ENCODE results near the gene BIRC7.
"Not testable (repeated sequence)": the region's sequence is repeated elsewhere in the genome, so short reads cannot be mapped to it uniquely, and the experiment has no call there.

Gene BIRC7

GRCh38 chr20:63208346-63208909 lies 27.3 kb upstream of the BIRC7 start:
- DNase-seq (ENCODE audit: low read depth), result no peak

DNA sequence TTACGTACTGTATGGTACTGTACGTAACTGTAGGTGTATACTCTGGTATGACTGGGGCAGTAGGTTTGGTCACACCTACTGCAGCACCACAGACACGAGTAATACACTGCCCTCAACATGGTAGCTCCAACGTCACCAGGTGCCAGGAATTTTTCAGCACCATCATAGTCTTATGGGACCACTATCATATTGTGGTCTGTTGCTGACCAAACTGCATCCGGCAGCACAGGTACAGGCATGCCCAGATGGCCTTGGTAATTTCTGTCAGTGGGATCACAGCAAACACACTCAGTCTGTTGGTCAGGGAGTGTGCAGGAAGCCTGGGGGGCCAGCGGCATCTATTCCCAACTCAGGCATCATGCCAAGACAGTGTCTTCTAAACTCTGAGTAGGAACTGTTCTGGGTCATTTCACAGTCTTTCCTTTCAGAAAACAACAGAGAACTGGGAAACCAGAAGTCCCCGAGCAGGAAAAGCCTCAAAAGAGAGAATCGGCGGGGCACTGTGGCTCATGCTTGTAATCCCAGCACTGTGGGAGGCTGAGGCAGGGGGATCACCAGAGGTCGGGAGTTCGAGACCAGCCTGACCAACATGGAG lies 25.6 kb upstream of the BIRC7 start:
- no peak for DNase-seq (ENCODE audit: low read depth)

- no peak for DNase-seq (ENCODE audit: low read depth)
Observed at GRCh38 chr20:63212393-63212730, 23.3 kb upstream of the BIRC7 start.

GRCh38 chr20:63212792-63213191 lies 22.9 kb upstream of the BIRC7 start:
- DNase-seq (ENCODE audit: low read depth), result no peak

DNA sequence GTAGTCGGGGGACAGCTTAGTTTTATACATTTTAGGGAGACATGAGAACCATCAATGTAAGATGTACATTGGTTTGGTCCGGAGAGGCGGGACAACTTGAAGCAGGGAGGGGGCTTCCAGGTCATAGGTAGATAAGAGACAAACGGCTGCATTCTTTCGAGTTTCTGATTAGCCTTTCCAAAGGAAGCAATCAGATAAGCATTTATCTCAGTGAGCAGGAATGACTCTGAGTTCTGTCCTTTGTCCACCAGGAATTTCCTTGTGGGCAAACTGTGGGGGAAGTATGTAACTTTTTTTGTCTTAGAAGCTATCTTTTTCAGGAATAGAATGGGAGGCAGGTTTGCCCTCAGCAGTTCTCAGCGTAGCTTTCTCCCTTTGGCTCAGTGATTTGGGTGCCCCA lies 21.2 kb upstream of the BIRC7 start:
- DNase-seq (ENCODE audit: low read depth), result no peak

DNA sequence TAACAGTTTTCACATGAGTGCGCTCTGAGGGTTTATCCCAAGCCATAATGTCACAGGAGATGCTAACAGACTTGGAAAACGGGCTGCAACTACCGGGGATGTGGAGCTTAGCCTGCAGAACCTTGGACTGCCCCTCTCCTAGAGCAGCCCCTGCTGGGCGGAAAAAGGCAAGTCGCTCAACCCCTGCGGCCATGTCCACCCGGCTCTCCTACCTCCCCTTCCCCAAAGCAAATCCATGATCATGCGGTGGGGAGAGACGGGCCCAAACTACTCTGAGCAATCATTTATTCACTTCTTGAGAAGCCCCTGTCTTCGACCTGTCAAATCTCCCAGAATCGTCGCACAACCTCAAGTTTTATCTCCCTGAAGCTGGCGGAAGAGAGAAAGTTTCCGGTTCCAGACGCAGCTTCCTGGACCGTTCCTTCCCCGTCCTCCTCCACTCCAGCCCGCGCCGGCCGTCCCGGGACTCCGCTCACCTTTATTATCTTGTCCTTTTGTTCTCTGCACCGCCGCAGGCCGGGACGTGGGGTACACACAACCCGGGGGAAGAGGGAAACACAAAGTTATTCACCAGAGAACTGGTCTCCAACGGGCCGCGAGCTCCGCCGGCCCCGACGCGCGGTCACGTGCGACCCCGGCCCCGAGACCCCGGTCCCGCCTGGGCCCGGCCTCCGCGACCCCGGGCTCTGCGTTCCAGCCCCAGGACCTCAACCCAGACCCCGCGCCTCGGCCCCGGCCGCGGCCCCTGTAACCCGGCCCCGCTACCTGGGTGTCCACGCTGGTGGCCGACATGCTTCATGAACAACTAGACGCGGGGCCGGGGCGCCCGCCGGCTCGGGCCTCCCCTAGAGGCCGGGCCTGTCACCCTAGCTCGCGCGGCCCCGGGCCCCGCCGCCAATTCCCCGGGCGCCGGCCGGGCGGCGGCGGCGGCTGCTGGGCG lies 20.3 kb upstream of the BIRC7 start:
- DNase-seq (ENCODE audit: low read depth), result no peak

DNA sequence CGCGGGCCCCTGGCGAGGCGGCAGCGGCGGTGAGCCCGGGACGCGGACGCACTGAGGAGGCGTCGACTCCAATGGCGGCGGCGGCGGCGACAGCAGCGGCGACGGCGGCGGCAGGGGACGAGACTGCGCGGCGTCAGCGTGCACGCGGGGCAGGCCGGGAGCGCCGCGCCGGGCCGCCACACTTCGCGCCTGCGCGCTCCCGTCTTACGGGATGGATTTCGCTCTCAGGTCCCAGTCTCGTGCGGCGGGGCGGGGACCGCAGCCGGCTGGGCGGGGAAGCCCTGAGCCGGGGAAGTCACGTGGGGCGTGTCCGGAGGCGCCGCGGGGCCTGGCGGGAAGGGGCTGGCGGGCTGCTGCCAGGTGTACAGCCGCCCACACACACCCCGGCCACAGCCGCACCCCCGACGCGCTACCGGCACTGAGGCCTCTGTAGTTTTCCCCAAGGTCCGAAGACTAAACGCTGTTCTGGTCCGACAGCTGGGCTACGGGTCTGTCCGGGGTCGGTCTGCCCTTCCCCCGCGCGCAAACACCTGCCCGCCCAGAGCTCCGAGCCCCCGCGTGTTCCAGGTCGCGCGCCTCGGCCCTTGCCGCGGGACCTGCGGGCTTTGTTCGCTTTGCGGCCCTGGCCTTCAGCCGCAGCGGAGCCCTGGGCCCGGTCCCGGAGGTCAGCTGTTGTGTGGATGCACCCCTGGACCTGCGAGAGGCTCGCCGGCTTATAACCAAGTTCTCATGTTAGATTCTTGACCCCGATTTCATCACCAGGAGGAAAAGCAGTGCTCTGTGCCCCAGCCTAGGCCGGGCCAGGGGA lies 19.5 kb upstream of the BIRC7 start, which contains the start of gene YTHDF1:
Gene YTHDF1 (minus strand): TSS at position 91 of the 808 bp plus-strand sequence. CDS start 239 bp downstream, outside the sequence.
- DNase-seq (ENCODE audit: low read depth), result peak; percentile 90

- DNase-seq (ENCODE audit: low read depth), result no peak
Observed at GRCh38 chr20:63216849-63217471, 18.7 kb upstream of the BIRC7 start.

DNA sequence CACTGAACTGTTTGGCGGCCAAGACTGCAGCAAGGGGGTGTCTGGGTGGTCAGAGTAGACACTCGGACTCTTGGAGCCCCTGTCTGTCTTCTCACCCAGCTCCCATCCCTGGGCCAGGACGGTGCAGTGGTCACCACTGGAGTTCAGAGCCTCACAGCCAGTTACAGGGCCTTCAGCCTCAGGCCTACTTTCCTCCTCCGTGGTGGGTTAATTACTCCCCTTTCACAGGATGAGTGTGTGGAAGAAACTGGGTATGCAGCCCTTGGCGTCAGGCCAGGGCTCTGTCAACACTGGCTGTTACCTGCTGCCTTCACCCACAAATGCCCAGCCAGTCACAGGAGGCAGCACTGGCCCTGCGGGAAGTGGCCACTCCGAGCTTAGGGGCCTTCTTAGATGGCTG lies 18.0 kb upstream of the BIRC7 start:
- no peak for DNase-seq (ENCODE audit: low read depth)

- no peak for DNase-seq (ENCODE audit: low read depth)
Observed at GRCh38 chr20:63218701-63219446, 16.8 kb upstream of the BIRC7 start.

DNA sequence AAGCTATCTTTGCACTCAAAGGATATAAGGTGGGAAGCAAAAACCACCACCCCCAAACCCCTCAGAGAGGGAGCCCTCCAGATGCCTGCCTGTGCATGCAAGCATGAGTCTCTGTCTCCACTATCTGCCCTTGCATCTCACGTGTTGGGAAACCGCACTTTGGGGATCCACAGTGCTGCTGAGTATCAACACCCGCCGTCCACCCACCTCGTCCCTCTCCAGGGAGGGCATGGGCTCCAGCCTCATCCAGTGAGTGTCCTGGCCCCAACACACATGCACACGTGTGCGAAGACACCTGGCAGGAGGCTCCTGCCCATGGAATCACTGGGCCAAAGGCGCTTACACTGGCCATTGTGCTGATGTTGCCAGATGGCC lies 16.3 kb upstream of the BIRC7 start:
- DNase-seq (ENCODE audit: low read depth), result no peak

DNA sequence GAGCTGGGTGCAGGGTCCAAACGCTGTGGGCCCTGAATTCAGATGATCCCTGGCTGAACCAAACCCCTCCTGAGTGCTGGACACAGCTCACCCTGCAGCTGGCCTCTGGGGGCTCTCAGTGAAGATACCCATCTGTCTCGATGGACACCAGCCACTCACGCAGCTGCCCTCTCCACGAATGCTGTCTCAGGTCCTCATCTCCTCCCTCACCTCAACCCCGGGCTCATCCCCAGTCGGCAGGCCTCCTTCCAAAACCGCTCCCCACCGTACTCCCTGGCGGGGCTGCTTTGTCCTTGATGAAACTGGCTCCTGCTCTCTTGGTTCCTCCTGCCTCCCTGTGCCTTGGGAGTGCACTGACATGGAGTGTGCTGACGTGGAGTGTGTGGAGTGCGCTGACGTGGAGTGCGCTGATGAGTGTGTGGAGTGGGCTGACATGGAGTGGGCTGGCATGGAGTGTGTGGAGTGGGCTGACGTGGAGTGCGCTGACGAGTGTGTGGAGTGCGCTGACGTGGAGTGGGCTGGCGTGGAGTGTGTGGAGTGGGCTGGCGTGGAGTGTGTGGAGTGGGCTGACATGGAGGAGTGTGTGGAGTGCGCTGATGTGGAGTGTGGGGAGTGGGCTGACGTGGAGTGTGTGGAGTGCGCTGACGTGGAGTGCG lies 15.7 kb upstream of the BIRC7 start:
- DNase-seq (ENCODE audit: low read depth), result no peak

DNA sequence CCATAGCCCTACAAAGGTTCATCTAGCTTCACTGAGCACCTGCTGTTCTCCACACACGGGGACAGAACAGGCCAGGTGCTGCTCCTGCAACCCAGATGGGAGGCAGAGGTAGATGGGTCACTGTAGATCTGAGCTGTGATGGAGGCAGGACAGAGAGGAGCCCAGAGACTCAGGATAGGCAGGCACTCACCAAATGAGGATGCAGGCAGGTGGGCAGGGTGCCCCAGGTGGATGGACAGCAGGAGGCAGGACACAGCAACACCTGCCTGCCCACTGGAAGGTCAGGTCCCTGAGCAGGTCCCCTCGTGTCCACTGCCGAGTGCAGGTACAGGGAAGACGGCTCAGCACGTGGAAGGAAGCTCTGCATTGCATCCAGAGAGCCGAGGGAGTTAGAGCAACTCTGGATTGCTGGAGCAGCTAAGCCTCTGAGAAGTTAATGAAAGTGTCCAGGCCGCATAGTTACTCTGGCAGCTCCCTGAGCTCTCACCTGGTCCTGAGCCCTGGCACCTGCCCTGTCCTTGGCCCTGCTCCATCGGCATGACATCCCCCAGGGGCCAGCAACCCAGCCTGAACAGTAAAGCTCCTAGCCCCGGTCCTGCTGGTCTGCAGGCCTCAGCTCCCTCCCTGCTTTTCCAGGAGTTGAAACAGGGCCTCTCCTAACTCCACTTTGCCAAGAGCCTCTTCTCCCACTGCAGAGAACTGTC lies 14.9 kb upstream of the BIRC7 start:
- DNase-seq (ENCODE audit: low read depth), result no peak

GRCh38 chr20:63221400-63222053 lies 14.2 kb upstream of the BIRC7 start:
- DNase-seq (ENCODE audit: low read depth), result not testable (repeated sequence)

- DNase-seq (ENCODE audit: low read depth), result no peak
Observed at GRCh38 chr20:63222541-63222940, 13.2 kb upstream of the BIRC7 start.

GRCh38 chr20:63223121-63223825 lies 12.4 kb upstream of the BIRC7 start:
- DNase-seq (ENCODE audit: low read depth), result peak; percentile 20

DNA sequence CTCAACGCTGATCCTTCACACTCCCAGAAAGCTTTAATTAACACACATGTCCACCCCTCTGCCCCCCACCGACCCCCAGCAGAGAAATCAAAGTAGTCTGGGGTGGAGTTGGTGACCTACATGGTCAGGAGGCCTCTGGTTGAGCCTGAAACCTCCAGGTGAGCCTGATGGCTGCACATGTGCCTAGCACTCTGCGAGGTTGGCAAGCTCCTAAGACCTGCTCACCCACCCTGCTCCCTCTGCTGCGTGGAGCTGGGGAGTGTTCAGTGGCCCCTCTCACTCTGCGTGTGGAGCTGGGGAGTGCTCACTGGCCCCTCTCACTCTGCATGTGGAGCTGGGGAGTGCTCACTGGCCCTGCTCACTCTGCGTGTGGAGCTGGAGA lies 11.9 kb upstream of the BIRC7 start:
- no peak for DNase-seq (ENCODE audit: low read depth)

GRCh38 chr20:63224412-63225081 lies 11.2 kb upstream of the BIRC7 start:
- no peak for DNase-seq (ENCODE audit: low read depth)
